Osteoblast (primary cell): ENCODE measurements around the gene PPM1A. TPM values are rescaled to one million over a fixed set of nuclear protein-coding genes. Genes with fewer than 3 reads are reported as not detected.

Source experiments
- DNase-seq: peaks from one replicate; pipeline ENCODE4 v3.0.0; 2011; ENCODE audit warnings: low spot score, mixed read lengths; ENCODE audit not compliant: insufficient read length; ENCODE audit errors: missing footprints
- H2AFZ ChIP-seq: 2 replicates; pipeline ENCODE4 v1.6.0; 2011; ENCODE audit warnings: mild to moderate bottlenecking, low read length
- H3K27ac ChIP-seq: 2 replicates; pipeline ENCODE4 v1.5.1; 2011; ENCODE audit warnings: mild to moderate bottlenecking, low read depth, low read length, moderate library complexity
- H3K27me3 ChIP-seq: 2 replicates; pipeline ENCODE4 v1.6.0; 2012; ENCODE audit warnings: mild to moderate bottlenecking, control low read depth, inconsistent platforms, low read length, moderate library complexity; ENCODE audit not compliant: insufficient read depth
- H3K36me3 ChIP-seq: 2 replicates; pipeline ENCODE4 v1.5.1; 2011; ENCODE audit warnings: mild to moderate bottlenecking, low read length, control low read depth, moderate library complexity; ENCODE audit not compliant: insufficient read depth
- H3K4me1 ChIP-seq: 2 replicates; pipeline ENCODE4 v1.5.1; 2011; ENCODE audit warnings: mild to moderate bottlenecking, low read length, control low read depth, moderate library complexity; ENCODE audit not compliant: insufficient read depth
- H3K4me2 ChIP-seq: 2 replicates; pipeline ENCODE4 v1.6.0; 2011; ENCODE audit warnings: mild to moderate bottlenecking, low read length; ENCODE audit not compliant: insufficient read depth
- H3K4me3 ChIP-seq: fragments of 200-600 bp; sonication (generic); 3 replicates; pipeline ENCODE4 v1.5.1; 2012; ENCODE audit warnings: mild to moderate bottlenecking, low read length, inconsistent platforms; ENCODE audit not compliant: insufficient read depth
- H3K79me2 ChIP-seq: 2 replicates; pipeline ENCODE4 v1.6.0; 2012; ENCODE audit warnings: mild to moderate bottlenecking, low read length, control low read depth, inconsistent platforms; ENCODE audit not compliant: insufficient read depth
- H3K9me3 ChIP-seq: 2 replicates; pipeline ENCODE4 v1.5.1; 2011; ENCODE audit warnings: low read depth, low read length, control low read depth
- H4K20me1 ChIP-seq: 2 replicates; pipeline ENCODE4 v1.6.0; 2012; ENCODE audit warnings: mild to moderate bottlenecking, low read length, control low read depth; ENCODE audit not compliant: insufficient read depth
- CTCF ChIP-seq: IDR thresholded peaks from 2 replicates; pipeline ENCODE4 v1.5.1; 2011; ENCODE audit warnings: mild to moderate bottlenecking, low read depth, low read length, moderate library complexity; ENCODE audit errors: extremely low read depth
- total RNA-seq: library from RNA; depleted of rRNA; stranded (reverse); fragments of >200 nt; gene quantifications from 2 replicates; pipeline ENCODE4 v1.2.3, GENCODE V29; 2012

Gene PPM1A
- total RNA-seq, 1 donor, result 36.6 TPM

- no peaks in the 10 kb centered on the region for H3K9me3 ChIP-seq
- DNase-seq, result no peak
- TF ChIP-seq CTCF, result no peak
- no peak overlapping the region for H2AFZ ChIP-seq
- no peak overlapping the region for H3K4me3 ChIP-seq
- no peaks in the 10 kb centered on the region for H3K79me2 ChIP-seq
- H3K4me1 ChIP-seq, result no peaks in the 10 kb centered on the region
- H3K27ac ChIP-seq, result no peak overlapping the region
- no peaks in the 10 kb centered on the region for H3K36me3 ChIP-seq
- no peak overlapping the region for H3K4me2 ChIP-seq
- no peaks in the 10 kb centered on the region for H3K27me3 ChIP-seq
- H4K20me1 ChIP-seq, result no peaks in the 10 kb centered on the region
Observed at GRCh38 chr14:60215127-60215444, 33.9 kb upstream of the PPM1A start.

GRCh38 chr14:60215520-60216420 lies 33.3 kb upstream of the PPM1A start:
- no peak overlapping the region for H3K4me3 ChIP-seq
- no peak overlapping the region for H3K4me2 ChIP-seq
- no peaks in the 10 kb centered on the region for H3K36me3 ChIP-seq
- H3K9me3 ChIP-seq, result no peaks in the 10 kb centered on the region
- no peaks in the 10 kb centered on the region for H3K79me2 ChIP-seq
- H3K4me1 ChIP-seq, result no peaks in the 10 kb centered on the region
- no peak overlapping the region for H2AFZ ChIP-seq
- TF ChIP-seq CTCF, result no peak
- no peak overlapping the region for H3K27ac ChIP-seq
- no peak for DNase-seq
- no peaks in the 10 kb centered on the region for H4K20me1 ChIP-seq
- no peaks in the 10 kb centered on the region for H3K27me3 ChIP-seq

GRCh38 chr14:60217713-60218112 lies 31.3 kb upstream of the PPM1A start:
- H3K36me3 ChIP-seq, result no peaks in the 10 kb centered on the region
- no peaks in the 10 kb centered on the region for H4K20me1 ChIP-seq
- no peak for DNase-seq
- no peak overlapping the region for H3K27ac ChIP-seq
- H3K9me3 ChIP-seq, result no peaks in the 10 kb centered on the region
- no peaks in the 10 kb centered on the region for H3K27me3 ChIP-seq
- H3K4me2 ChIP-seq, result no peak overlapping the region
- H3K4me3 ChIP-seq, result no peak overlapping the region
- H3K79me2 ChIP-seq, result no peaks in the 10 kb centered on the region
- TF ChIP-seq CTCF, result no peak
- H3K4me1 ChIP-seq, result no peaks in the 10 kb centered on the region
- no peak overlapping the region for H2AFZ ChIP-seq

GRCh38 chr14:60220084-60220483 lies 28.9 kb upstream of the PPM1A start:
- Histone ChIP-seq H3K4me3 (no peak overlapping the region), H3K79me2 (no peaks in the 10 kb centered on the region), H3K27ac (no peak overlapping the region), H3K4me2 (no peak overlapping the region), H2AFZ (no peak overlapping the region), H4K20me1 (no peaks in the 10 kb centered on the region), H3K4me1 (no peaks in the 10 kb centered on the region), H3K27me3 (no peaks in the 10 kb centered on the region), H3K36me3 (no peaks in the 10 kb centered on the region), H3K9me3 (no peaks in the 10 kb centered on the region)
- TF ChIP-seq CTCF, result no peak
- DNase-seq, result no peak
